ENCODE results near the gene GORASP1. TPM values are rescaled to one million over a fixed set of nuclear protein-coding genes. Genes with fewer than 3 reads are reported as not detected.

GORASP1 gene
- total RNA-seq, 4 donors from 2014 or later, result 34.3 to 81.9 (median 38.5) TPM

GRCh38 chr3:39118079-39118478 is 10.7 kb upstream of the GORASP1 start:
- H3K27ac ChIP-seq, result no peak overlapping the region
- no peak overlapping the region for H3K4me3 ChIP-seq
- in situ Hi-C loops (cut with MboI; ENCODE audit: low sequenced_read_pairs in 4 of 4), result no loop called here
- H3K4me1 ChIP-seq, result no peaks in the 10 kb centered on the region
- intact Hi-C loops (cut with DNase I; ENCODE audit: low total_unique reads), result no loop called here
- TF ChIP-seq, protein P1, sequence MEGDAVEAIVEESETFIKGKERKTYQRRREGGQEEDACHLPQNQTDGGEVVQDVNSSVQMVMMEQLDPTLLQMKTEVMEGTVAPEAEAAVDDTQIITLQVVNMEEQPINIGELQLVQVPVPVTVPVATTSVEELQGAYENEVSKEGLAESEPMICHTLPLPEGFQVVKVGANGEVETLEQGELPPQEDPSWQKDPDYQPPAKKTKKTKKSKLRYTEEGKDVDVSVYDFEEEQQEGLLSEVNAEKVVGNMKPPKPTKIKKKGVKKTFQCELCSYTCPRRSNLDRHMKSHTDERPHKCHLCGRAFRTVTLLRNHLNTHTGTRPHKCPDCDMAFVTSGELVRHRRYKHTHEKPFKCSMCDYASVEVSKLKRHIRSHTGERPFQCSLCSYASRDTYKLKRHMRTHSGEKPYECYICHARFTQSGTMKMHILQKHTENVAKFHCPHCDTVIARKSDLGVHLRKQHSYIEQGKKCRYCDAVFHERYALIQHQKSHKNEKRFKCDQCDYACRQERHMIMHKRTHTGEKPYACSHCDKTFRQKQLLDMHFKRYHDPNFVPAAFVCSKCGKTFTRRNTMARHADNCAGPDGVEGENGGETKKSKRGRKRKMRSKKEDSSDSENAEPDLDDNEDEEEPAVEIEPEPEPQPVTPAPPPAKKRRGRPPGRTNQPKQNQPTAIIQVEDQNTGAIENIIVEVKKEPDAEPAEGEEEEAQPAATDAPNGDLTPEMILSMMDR (IDR thresholded peaks at IDR 0.05 in 4 of 5, conservative IDR thresholded peaks at IDR 0.05 in 1 of 5), result no peak
- TF ChIP-seq POLR2A (IDR thresholded peaks at IDR 0.05), result no peak
- no peak for DNase-seq
- no peaks in the 10 kb centered on the region for H3K9me3 ChIP-seq
- no peaks in the 10 kb centered on the region for H3K36me3 ChIP-seq
- no peak for ATAC-seq
- H3K27me3 ChIP-seq, result no peaks in the 10 kb centered on the region

DNA sequence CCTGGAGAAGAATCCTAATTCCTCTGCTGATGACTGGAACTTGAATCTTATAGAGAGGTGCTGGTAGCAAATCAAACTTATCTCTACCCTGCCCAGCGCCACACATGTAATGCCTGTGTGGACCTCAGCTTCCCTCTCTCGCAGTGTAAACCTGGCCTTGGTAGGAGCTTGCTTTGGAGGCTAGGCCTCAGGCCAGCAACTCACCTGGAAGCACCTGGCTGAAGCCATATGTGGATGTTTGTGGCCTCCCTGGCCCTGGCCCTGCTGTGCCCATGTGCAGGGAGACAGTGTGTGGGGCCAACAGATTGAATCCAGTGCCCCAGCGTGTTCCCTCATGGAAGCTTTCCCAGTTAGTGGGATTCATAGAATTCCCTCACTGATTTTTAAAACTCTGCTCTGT is 8.4 kb upstream of the GORASP1 start:
- Histone ChIP-seq H3K4me1 (no peaks in the 10 kb centered on the region), H3K9me3 (no peaks in the 10 kb centered on the region), H3K4me3 (no peak overlapping the region), H3K27ac (no peak overlapping the region), H3K27me3 (no peaks in the 10 kb centered on the region), H3K36me3 (no peaks in the 10 kb centered on the region)
- intact Hi-C loops (cut with DNase I; ENCODE audit: low total_unique reads), result no loop called here
- in situ Hi-C loops (cut with MboI; ENCODE audit: low sequenced_read_pairs in 4 of 4), result no loop called here
- TF ChIP-seq, protein P1 (IDR thresholded peaks at IDR 0.05 in 4 of 5, conservative IDR thresholded peaks at IDR 0.05 in 1 of 5), result no peak
- TF ChIP-seq POLR2A (IDR thresholded peaks at IDR 0.05), result no peak
- DNase-seq, result no peak
- ATAC-seq, result no peak

- intact Hi-C loops (cut with DNase I; ENCODE audit: low total_unique reads) (no loop called here), in situ Hi-C loops (cut with MboI; ENCODE audit: low sequenced_read_pairs in 4 of 4) (no loop called here)
- no peaks in the 10 kb centered on the region for H3K9me3 ChIP-seq
- DNase-seq (no peak), ATAC-seq (no peak)
- TF ChIP-seq, protein P1 (IDR thresholded peaks at IDR 0.05 in 4 of 5, conservative IDR thresholded peaks at IDR 0.05 in 1 of 5), result no peak
- H3K27ac ChIP-seq, result no peak overlapping the region
- H3K4me3 ChIP-seq, result no peak overlapping the region
- H3K27me3 ChIP-seq, result no peaks in the 10 kb centered on the region
- H3K4me1 ChIP-seq, result no peaks in the 10 kb centered on the region
- H3K36me3 ChIP-seq, result no peaks in the 10 kb centered on the region
These were observed 7.0 kb upstream of the GORASP1 start for GRCh38 chr3:39114456-39114855.

DNA sequence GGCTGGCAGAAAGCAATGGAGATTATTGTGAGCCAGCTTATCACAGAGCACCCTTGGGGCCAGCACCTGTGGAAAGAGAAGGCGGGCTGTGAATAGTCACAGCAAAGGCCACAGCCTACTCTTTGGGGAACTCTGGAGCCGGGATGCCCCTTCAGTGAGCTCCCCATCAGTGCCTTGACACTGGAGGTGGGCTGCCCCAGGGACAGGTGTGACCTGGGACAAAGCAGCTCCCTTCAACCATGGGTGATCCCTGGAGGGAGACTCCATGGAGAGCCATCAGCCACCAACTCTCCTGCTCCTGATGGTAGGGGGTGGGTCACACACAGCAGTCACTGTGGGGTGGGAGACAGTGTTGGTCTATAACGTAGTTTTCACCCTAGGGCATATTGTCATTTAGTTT is 5.9 kb upstream of the GORASP1 start:
- ATAC-seq, result no peak
- peaks cover 2 to 5% of the 10 kb centered on the region in 2 donors for H3K4me1 ChIP-seq
- TF ChIP-seq, protein P1 (IDR thresholded peaks at IDR 0.05 in 4 of 5, conservative IDR thresholded peaks at IDR 0.05 in 1 of 5), result no peak
- TF ChIP-seq POLR2A (IDR thresholded peaks at IDR 0.05), result no peak
- no peaks in the 10 kb centered on the region for H3K36me3 ChIP-seq
- DNase-seq, result no peak
- in situ Hi-C loops (cut with MboI; ENCODE audit: low sequenced_read_pairs in 4 of 4), result no loop called here
- no peaks in the 10 kb centered on the region for H3K27me3 ChIP-seq
- H3K4me3 ChIP-seq, result no peak overlapping the region
- H3K9me3 ChIP-seq, result no peaks in the 10 kb centered on the region
- intact Hi-C loops (cut with DNase I; ENCODE audit: low total_unique reads), result no loop called here
- H3K27ac ChIP-seq, result no peak overlapping the region

DNA sequence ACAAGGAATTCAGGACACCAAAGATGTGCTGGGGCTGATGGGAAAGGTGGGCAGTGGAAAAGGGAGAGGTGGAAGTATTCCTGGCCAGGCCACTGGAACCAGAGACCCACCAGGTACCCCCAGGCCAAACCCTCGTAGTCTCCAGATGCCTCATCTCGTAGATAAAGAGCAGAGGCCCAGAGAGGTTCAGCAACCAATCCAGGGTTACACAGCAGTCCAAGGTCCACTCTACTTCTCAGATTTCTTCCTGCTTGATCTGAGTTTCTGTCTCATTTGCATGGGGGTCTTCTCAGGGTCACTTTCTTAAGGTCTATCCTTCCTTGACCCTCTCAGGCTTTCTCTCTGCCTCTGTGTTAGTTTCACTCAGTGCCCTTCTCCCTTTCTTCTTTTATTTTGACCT is 5.1 kb upstream of the GORASP1 start:
- DNase-seq, result no peak
- Histone ChIP-seq H3K36me3 (no peaks in the 10 kb centered on the region), H3K4me3 (no peak overlapping the region), H3K9me3 (no peaks in the 10 kb centered on the region), H3K27me3 (no peaks in the 10 kb centered on the region), H3K27ac (no peak overlapping the region), H3K4me1 (peaks cover 8 to 10% of the 10 kb centered on the region in 2 donors)
- intact Hi-C loops (cut with DNase I; ENCODE audit: low total_unique reads), result no loop called here
- TF ChIP-seq, protein P1 (IDR thresholded peaks at IDR 0.05 in 4 of 5, conservative IDR thresholded peaks at IDR 0.05 in 1 of 5), result no peak
- no peak for TF ChIP-seq POLR2A (IDR thresholded peaks at IDR 0.05)
- in situ Hi-C loops (cut with MboI; ENCODE audit: low sequenced_read_pairs in 4 of 4), result no loop called here
- no peak for ATAC-seq

All from gastrocnemius medialis (tissue), 4 donors.